H1 (cell line): ENCODE data around the gene GOLGA2. TPM values are rescaled to one million over a fixed set of nuclear protein-coding genes. Genes with fewer than 3 reads are reported as not detected.

Source experiments
- CTCF ChIA-PET: fragments of 300-600 bp; sonication (Branson Sonifier 250); formaldehyde crosslinking; loops from one replicate; lab custom pipeline; 2021; ENCODE audit not compliant: partially characterized antibody; lab: Charles Lee
- POLR2A ChIA-PET: fragments of 300-600 bp; sonication (Branson Sonifier 250); formaldehyde crosslinking; loops from one replicate; lab custom pipeline; 2021; ENCODE audit warnings: inconsistent platforms; ENCODE audit not compliant: partially characterized antibody; lab: Charles Lee
- DNase-seq, 2 experiments: peaks; one replicate each; pipeline versions ENCODE4 v3.0.0 to v3.0.0-alpha.2; 2010 to 2022; ENCODE audit warnings: low spot score in 2 of 2, low read depth in 1 of 2, mixed read lengths in 1 of 2
- FAIRE-seq: peaks from 2 replicates; lab custom pipeline; 2011; peaks lifted over from hg19 to GRCh38; lab: Jason Lieb, UNC
- H2AFZ ChIP-seq: 2 replicates; pipeline ENCODE4 v1.8.1; 2012; ENCODE audit warnings: low read length, inconsistent platforms
- H2AK5ac ChIP-seq: 2 replicates; pipeline ENCODE4 v1.6.1; 2013; ENCODE audit warnings: low read depth, low read length
- H2BK120ac ChIP-seq: replicated peaks from 2 replicates; pipeline ENCODE3; 2013; ENCODE audit warnings: low read depth, low read length, inconsistent platforms
- H2BK12ac ChIP-seq: 2 replicates; pipeline ENCODE4 v1.6.1; 2013; ENCODE audit warnings: low read depth, low read length
- H2BK15ac ChIP-seq: 2 replicates; pipeline ENCODE4 v1.6.1; 2013; ENCODE audit warnings: low read length
- H2BK20ac ChIP-seq: 2 replicates; pipeline ENCODE4 v1.6.1; 2013; ENCODE audit warnings: low read length
- H2BK5ac ChIP-seq: 2 replicates; pipeline ENCODE4 v1.6.1; 2013; ENCODE audit warnings: low read depth, low read length
- H3K14ac ChIP-seq: 2 replicates; pipeline ENCODE4 v1.6.1; 2013; ENCODE audit warnings: inconsistent platforms; ENCODE audit not compliant: insufficient read length
- H3K18ac ChIP-seq: 2 replicates; pipeline ENCODE4 v1.6.1; 2013; ENCODE audit warnings: low read length; ENCODE audit errors: extremely low read depth
- H3K23ac ChIP-seq: 2 replicates; pipeline ENCODE4 v1.6.1; 2013; ENCODE audit warnings: inconsistent platforms; ENCODE audit not compliant: insufficient read length
- H3K23me2 ChIP-seq: 2 replicates; pipeline ENCODE4 v1.6.1; 2013; ENCODE audit warnings: low read depth, low read length
- H3K27ac ChIP-seq: 2 replicates; pipeline ENCODE4 v1.6.1; 2011; ENCODE audit warnings: low read depth, low read length, inconsistent platforms
- H3K27me3 ChIP-seq, 4 experiments: replicated peaks in 1 of 4; 1 replicate in 1 of 4; 2 replicates in 3 of 4; pipeline versions ENCODE4 v1.6.1 to v1.8.1; 2011 to 2013; ENCODE audit warnings: low read length in 3 of 4, mild to moderate bottlenecking in 3 of 4, inconsistent platforms in 2 of 4, mixed read lengths in 2 of 4, moderate library complexity in 1 of 4; ENCODE audit not compliant: control insufficient read depth in 3 of 4, insufficient read depth in 3 of 4; ENCODE audit errors: extremely low read depth in 1 of 4
- H3K36me3 ChIP-seq, 4 experiments: 2 replicates each; pipeline versions ENCODE4 v1.6.1 to v1.8.1; 2011 to 2013; ENCODE audit warnings: mild to moderate bottlenecking in 4 of 4, low read length in 3 of 4, moderate library complexity in 2 of 4, control low read depth in 1 of 4, inconsistent platforms in 1 of 4; ENCODE audit not compliant: insufficient read depth in 4 of 4, control insufficient read depth in 2 of 4
- H3K4ac ChIP-seq: replicated peaks from 2 replicates; pipeline ENCODE3; 2013; ENCODE audit warnings: low read length, low read depth, mixed read lengths, inconsistent platforms; ENCODE audit not compliant: insufficient read length
- H3K4me1 ChIP-seq, 4 experiments: replicated peaks in 1 of 4; 1 replicate in 1 of 4; 2 replicates in 3 of 4; pipeline versions ENCODE4 v1.6.1 to v1.8.1; 2011 to 2013; ENCODE audit warnings: low read length in 3 of 4, inconsistent platforms in 2 of 4, mixed read lengths in 1 of 4; ENCODE audit not compliant: insufficient read depth in 4 of 4, control insufficient read depth in 3 of 4
- H3K4me2 ChIP-seq, 2 experiments: 2 replicates each; pipeline versions ENCODE4 v1.6.1 to v1.8.1; 2011 to 2013; ENCODE audit warnings: low read depth in 2 of 2, low read length in 2 of 2, control low read depth in 1 of 2, inconsistent platforms in 1 of 2, mild to moderate bottlenecking in 1 of 2; ENCODE audit not compliant: insufficient read depth in 1 of 2
- H3K4me3 ChIP-seq, 4 experiments: fragments of 200-600, 300-600 bp in 1 of 4; sonication (generic), shearing (Covaris generic), sonication (Bioruptor Twin) in 1 of 4; 2 replicates each; pipeline versions ENCODE4 v1.5.1 to v1.8.1; 2011 to 2016; ENCODE audit warnings: low read length in 4 of 4, low read depth in 3 of 4, control low read depth in 2 of 4, inconsistent platforms in 2 of 4, mild to moderate bottlenecking in 2 of 4, mixed read lengths in 1 of 4, moderate library complexity in 1 of 4; ENCODE audit not compliant: insufficient read depth in 2 of 4; ENCODE audit errors: extremely low read depth in 1 of 4
- H3K56ac ChIP-seq: replicated peaks from 2 replicates; pipeline ENCODE3; 2013; ENCODE audit warnings: low read depth, mild to moderate bottlenecking, mixed read lengths, low read length, inconsistent platforms; ENCODE audit not compliant: insufficient read length
- H3K79me1 ChIP-seq: 2 replicates; pipeline ENCODE4 v1.6.1; 2013; ENCODE audit warnings: low read depth, low read length, control low read depth
- H3K79me2 ChIP-seq, 2 experiments: 2 replicates each; pipeline versions ENCODE4 v1.6.1 to v1.8.1; 2012 to 2013; ENCODE audit warnings: low read length in 2 of 2, mild to moderate bottlenecking in 2 of 2, inconsistent platforms in 1 of 2; ENCODE audit not compliant: insufficient read depth in 2 of 2, control insufficient read depth in 1 of 2
- H3K9ac ChIP-seq, 4 experiments: replicated peaks in 1 of 4; 1 replicate in 1 of 4; 2 replicates in 3 of 4; pipeline versions ENCODE4 v1.6.1 to v1.8.1; 2011 to 2013; ENCODE audit warnings: low read depth in 3 of 4, low read length in 3 of 4, control low read depth in 2 of 4, mild to moderate bottlenecking in 2 of 4, moderate library complexity in 2 of 4, inconsistent platforms in 1 of 4; ENCODE audit errors: extremely low read depth in 1 of 4
- H3K9me3 ChIP-seq, 2 experiments: 2 replicates each; pipeline versions ENCODE4 v1.6.1 to v1.8.1; 2012 to 2013; ENCODE audit warnings: mild to moderate bottlenecking in 2 of 2, moderate library complexity in 2 of 2, control low read depth in 1 of 2, inconsistent platforms in 1 of 2, low read depth in 1 of 2, low read length in 1 of 2, mixed read lengths in 1 of 2; ENCODE audit not compliant: insufficient read depth in 2 of 2
- H4K20me1 ChIP-seq, 2 experiments: replicated peaks in 1 of 2; 2 replicates each; pipeline versions ENCODE3 to v1.8.1; 2011 to 2013; ENCODE audit warnings: inconsistent platforms in 2 of 2, low read length in 2 of 2, mild to moderate bottlenecking in 1 of 2; ENCODE audit not compliant: insufficient read depth in 2 of 2, control insufficient read depth in 1 of 2
- H4K5ac ChIP-seq: 2 replicates; pipeline ENCODE4 v1.6.1; 2013; ENCODE audit warnings: low read length, low read depth, mixed read lengths, inconsistent platforms; ENCODE audit not compliant: insufficient read length
- H4K8ac ChIP-seq: 2 replicates; pipeline ENCODE4 v1.8.0; 2013; ENCODE audit warnings: mild to moderate bottlenecking, moderate library complexity, low read length, inconsistent platforms; ENCODE audit not compliant: insufficient read depth; ENCODE audit errors: extremely low read depth
- H4K91ac ChIP-seq: replicated peaks from 2 replicates; pipeline ENCODE3; 2013; ENCODE audit warnings: low read length, mixed read lengths, inconsistent platforms; ENCODE audit not compliant: insufficient read length
- JUND ChIP-seq: IDR thresholded peaks from 2 replicates; pipeline ENCODE4 v1.6.1; 2011; ENCODE audit warnings: mild to moderate bottlenecking, improper control_type of control experiment, low read length
- SAP30 ChIP-seq: fragments of 300-600 bp; sonication (generic); IDR thresholded peaks from 2 replicates; pipeline ENCODE4 v1.7.1; 2012; ENCODE audit warnings: low read length, moderate library complexity, mild to moderate bottlenecking, inconsistent platforms; ENCODE audit not compliant: insufficient read depth, insufficient replicate concordance
- WGBS, 2 experiments: shearing (Covaris generic) in 1 of 2; methylation state at CpG; one replicate each; pipeline versions ENCODE4 v1.1.6 to v1.1.7; 2013 to 2015; ENCODE audit warnings: low lambda C conversion rate in 2 of 2, mixed read lengths in 2 of 2, inconsistent platforms in 1 of 2, low coverage in 1 of 2, missing lambda C conversion rate in 1 of 2; ENCODE audit not compliant: insufficient replicate concordance in 2 of 2, insufficient coverage in 1 of 2, insufficient read length in 1 of 2; ENCODE audit errors: extremely low coverage in 1 of 2, missing lambda C conversion rate in 1 of 2; 5-methylcytosine and 5-hydroxymethylcytosine counted together
- polyA plus RNA-seq, 7 experiments: library from polyadenylated mRNA; depleted of rRNA in 3 of 7; stranded (reverse) in 5 of 7; unstranded in 2 of 7; fragments of >200 nt in 5 of 7; fragments of 200-250 nt in 2 of 7; gene quantifications; 1 replicate in 5 of 7; 2 replicates in 1 of 7; 4 replicates in 1 of 7; pipeline versions ENCODE4 v1.2.1 to v1.2.3, GENCODE V29; 2011 to 2013; ENCODE audit warnings: missing spikeins in 2 of 7, mixed read lengths in 2 of 7
- total RNA-seq: library from RNA; stranded (reverse); fragmentation: NEBNext Ultra II Directional; extraction: Animal tissue kit (Norgen Biotek cat#: 25700); gene quantifications from 2 replicates; pipeline ENCODE4 v1.2.1, GENCODE V29; 2021

Gene GOLGA2
- total and polyA plus RNA-seq, 2 of the 8 experiments (the other 6 are each of a cell fraction or from before 2014, with no cell fraction given), result 13.1 to 43.6 TPM

GRCh38 chr9:128260340-128260739, 15.5 kb downstream of the GOLGA2 start:
- FAIRE-seq, result no peak
- WGBS, 2 experiments, result 94% methylated on average over 17 of the region's 17 CpGs; no CpG with 5 or more reads in 1 of the 2 experiments

More at GRCh38 chr9:128260340-128260739, 15.5 kb downstream of the GOLGA2 start:
- no peaks in the 10 kb centered on the region for H3K79me2 ChIP-seq
- no peak overlapping the region for H3K9ac ChIP-seq
- H3K23ac ChIP-seq, result no peak overlapping the region
- H3K79me1 ChIP-seq, result no peaks in the 10 kb centered on the region
- no peak overlapping the region for H4K91ac ChIP-seq
- H3K4me3 ChIP-seq, result no peak overlapping the region
- H3K36me3 ChIP-seq, result peaks cover 9 to 39% (median 22%) of the 10 kb centered on the region in 4 experiments; a peak in 7 of 8 replicates
- H3K9me3 ChIP-seq, result no peaks in the 10 kb centered on the region
- H4K8ac ChIP-seq, result no peak overlapping the region; the same call in 1 of the 2 replicates
- no peak for TF ChIP-seq JUND
- no peak for TF ChIP-seq SAP30
- no peak overlapping the region for H2AK5ac ChIP-seq
- ChIA-PET POLR2A (interaction anchor here (0.5 to 2.8 kb wide), 5 partner anchors 8 to 79 kb away, joined by 3 to 7 read pairs (median 4); no protein-coding TSS in a partner anchor), CTCF (interaction anchor here (0.6 to 7.9 kb wide), 14 partner anchors 8 to 149 kb away, joined by 3 to 58 read pairs (median 4); no protein-coding TSS in a partner anchor)
- no peak overlapping the region for H2BK20ac ChIP-seq
- H4K20me1 ChIP-seq, result peaks cover 3 to 9% of the 10 kb centered on the region in 2 experiments
- H2BK5ac ChIP-seq, result no peak overlapping the region
- no peak overlapping the region for H4K5ac ChIP-seq
- H3K4me1 ChIP-seq, result peaks cover 0 to 2% (median 1%) of the 10 kb centered on the region in 4 experiments; a peak in 2 of 7 replicates
- no peak overlapping the region for H3K14ac ChIP-seq
- H3K18ac ChIP-seq, result no peak overlapping the region
- no peak overlapping the region for H3K27ac ChIP-seq
- no peak overlapping the region for H2BK15ac ChIP-seq
- no peak overlapping the region for H3K4me2 ChIP-seq
- H3K27me3 ChIP-seq, result no peaks in the 10 kb centered on the region
- H2AFZ ChIP-seq, result no peak overlapping the region
- H3K23me2 ChIP-seq, result no peaks in the 10 kb centered on the region
- no peak overlapping the region for H3K56ac ChIP-seq
- no peak for DNase-seq
- H2BK120ac ChIP-seq, result no peak overlapping the region
- H3K4ac ChIP-seq, result no peak overlapping the region
- H2BK12ac ChIP-seq, result no peak overlapping the region
